Activated CD8-positive, alpha-beta T cell treated with anti-CD3 and anti-CD28 coated beads for 36 hours (primary cell): Measurements from ENCODE around the gene BCL2L15. TPM values are rescaled to one million over a fixed set of nuclear protein-coding genes. Genes with fewer than 3 reads are reported as not detected.

Source experiments
- ATAC-seq: fragments of 200-7000 bp; cut with Tn5 transposase; one replicate; pipeline ENCODE4 v1.10.0; 2021; ENCODE audit warnings: mild to moderate bottlenecking, moderate library complexity
- CTCF ChIA-PET: fragments of 350-600 bp; sonication (Branson Sonifier 250); formaldehyde crosslinking; loops from one replicate; lab custom pipeline; 2021; ENCODE audit warnings: antibody characterized with exemption; lab: Charles Lee
- POLR2A ChIA-PET: fragments of 350-600 bp; sonication (Branson Sonifier 250); formaldehyde crosslinking; loops from one replicate; lab custom pipeline; 2021; ENCODE audit warnings: antibody characterized with exemption; lab: Charles Lee
- DNase-seq: peaks from one replicate; pipeline ENCODE4 v3.0.0-alpha.2; 2020
- H3K27ac Mint-ChIP-seq: one replicate; pipeline ENCODE4 v1.8.0; 2021; ENCODE audit warnings: mild to moderate bottlenecking, mixed read lengths
- H3K27me3 Mint-ChIP-seq: one replicate; pipeline ENCODE4 v1.8.0; 2021; ENCODE audit warnings: mixed read lengths
- H3K36me3 Mint-ChIP-seq: one replicate; pipeline ENCODE4 v1.8.0; 2021; ENCODE audit warnings: low read depth, mixed read lengths
- H3K4me1 Mint-ChIP-seq: one replicate; pipeline ENCODE4 v1.8.0; 2021; ENCODE audit warnings: low read depth, mixed read lengths
- H3K4me3 Mint-ChIP-seq: one replicate; pipeline ENCODE4 v1.8.0; 2021; ENCODE audit warnings: mild to moderate bottlenecking, moderate library complexity, mixed read lengths
- H3K9me3 Mint-ChIP-seq: one replicate; pipeline ENCODE4 v1.8.0; 2021; ENCODE audit warnings: mixed read lengths
- intact Hi-C: fragments of 100-400 bp; cut with micrococcal nuclease; formaldehyde crosslinking; loops from one replicate; pipeline ENCODE4 v1.10.0; 2022
- total RNA-seq, 2 experiments: library from RNA; stranded (reverse); gene quantifications; one replicate each; pipeline ENCODE4 v1.2.3, GENCODE V29; 2021
- TF ChIP-seq, protein P1 (sequence below): fragments of 200-600 bp; IDR thresholded peaks from one replicate; pipeline ENCODE4 v1.8.0; 2022; ENCODE audit warnings: antibody characterized with exemption, mild to moderate bottlenecking

Gene BCL2L15
- total RNA-seq, 2 experiments from 2014 or later: 0.40 to 0.61 TPM

DNA sequence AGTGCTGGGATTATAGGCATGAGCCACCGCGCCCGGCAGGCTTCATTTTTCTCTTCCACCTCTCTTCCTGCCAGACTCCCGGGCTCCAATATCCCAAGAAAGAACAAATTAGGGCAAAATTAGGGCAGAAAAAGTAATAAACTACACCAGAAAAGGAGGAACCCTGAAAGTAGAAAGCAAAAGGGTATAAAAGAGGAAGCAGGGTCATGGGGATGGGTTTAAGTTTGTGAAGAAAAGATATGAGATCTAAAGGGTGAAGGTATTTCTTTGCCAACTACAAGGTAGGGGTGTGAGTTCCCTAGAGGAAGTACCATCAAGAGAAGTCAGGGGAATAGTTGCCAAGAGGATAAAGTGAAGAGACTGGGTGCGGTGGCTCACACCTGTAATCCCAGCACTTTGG is 25.7 kb downstream of the BCL2L15 start:
- Mint-ChIP-seq H3K9me3 (no peaks in the 10 kb centered on the region), H3K36me3 (peaks cover 48% of the 10 kb centered on the region), H3K4me1 (peaks cover 51% of the 10 kb centered on the region), H3K27ac (no peak overlapping the region), H3K4me3 (no peak overlapping the region), H3K27me3 (no peaks in the 10 kb centered on the region)
- ChIA-PET POLR2A (interaction anchor here (1.2 to 1.9 kb wide), 3 partner anchors 8 to 35 kb away, joined by 3 to 5 read pairs (median 4); no protein-coding TSS in a partner anchor), CTCF (interaction anchor here (1.6 to 1.9 kb wide), 2 partner anchors 21 to 43 kb away, joined by 3 to 5 read pairs; partner anchors contain the start of gene AP4B1)
- ATAC-seq: no peak
- DNase-seq: no peak
- intact Hi-C loops: loop anchor here (5.0 kb wide), 1 partner anchor 91 kb away; no protein-coding TSS in a partner anchor
- TF ChIP-seq, protein P1, sequence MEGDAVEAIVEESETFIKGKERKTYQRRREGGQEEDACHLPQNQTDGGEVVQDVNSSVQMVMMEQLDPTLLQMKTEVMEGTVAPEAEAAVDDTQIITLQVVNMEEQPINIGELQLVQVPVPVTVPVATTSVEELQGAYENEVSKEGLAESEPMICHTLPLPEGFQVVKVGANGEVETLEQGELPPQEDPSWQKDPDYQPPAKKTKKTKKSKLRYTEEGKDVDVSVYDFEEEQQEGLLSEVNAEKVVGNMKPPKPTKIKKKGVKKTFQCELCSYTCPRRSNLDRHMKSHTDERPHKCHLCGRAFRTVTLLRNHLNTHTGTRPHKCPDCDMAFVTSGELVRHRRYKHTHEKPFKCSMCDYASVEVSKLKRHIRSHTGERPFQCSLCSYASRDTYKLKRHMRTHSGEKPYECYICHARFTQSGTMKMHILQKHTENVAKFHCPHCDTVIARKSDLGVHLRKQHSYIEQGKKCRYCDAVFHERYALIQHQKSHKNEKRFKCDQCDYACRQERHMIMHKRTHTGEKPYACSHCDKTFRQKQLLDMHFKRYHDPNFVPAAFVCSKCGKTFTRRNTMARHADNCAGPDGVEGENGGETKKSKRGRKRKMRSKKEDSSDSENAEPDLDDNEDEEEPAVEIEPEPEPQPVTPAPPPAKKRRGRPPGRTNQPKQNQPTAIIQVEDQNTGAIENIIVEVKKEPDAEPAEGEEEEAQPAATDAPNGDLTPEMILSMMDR: no peak

DNA sequence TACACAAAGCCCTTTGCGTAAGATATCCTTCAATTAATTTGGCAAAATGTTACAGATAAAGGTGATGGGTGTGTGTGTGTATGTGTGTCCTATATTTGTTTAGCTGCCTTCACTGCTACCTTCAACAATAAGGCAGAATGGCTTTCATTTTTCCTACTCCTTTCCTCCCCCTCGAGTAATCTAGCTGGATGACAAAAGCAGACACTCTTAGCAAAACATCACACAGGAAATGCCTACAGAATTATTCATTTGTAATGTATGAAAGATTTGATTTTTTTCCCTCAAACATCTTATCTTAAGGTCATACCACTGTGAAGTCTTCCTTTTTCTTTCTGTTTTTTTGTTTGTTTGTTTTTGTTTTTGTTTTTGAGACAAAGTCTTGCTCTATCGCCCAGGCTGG is 26.5 kb downstream of the BCL2L15 start:
- ChIA-PET POLR2A (interaction anchor here (0.8 to 1.4 kb wide), 3 partner anchors 9 to 43 kb away, joined by 3 to 5 read pairs (median 3); no protein-coding TSS in a partner anchor), CTCF (interaction anchor here (1.1 to 3.7 kb wide), 2 partner anchors 9 to 25 kb away, joined by 6 to 16 read pairs; no protein-coding TSS in a partner anchor)
- TF ChIP-seq, protein P1: no peak
- Mint-ChIP-seq H3K27ac (peak overlapping the region; percentile 74), H3K4me3 (no peak overlapping the region), H3K36me3 (peaks cover 53% of the 10 kb centered on the region), H3K4me1 (peaks cover 49% of the 10 kb centered on the region), H3K9me3 (no peaks in the 10 kb centered on the region), H3K27me3 (no peaks in the 10 kb centered on the region)
- intact Hi-C loops: loop anchor here (5.0 kb wide), 1 partner anchor 91 kb away; no protein-coding TSS in a partner anchor
- ATAC-seq: no peak
- no peak for DNase-seq

DNA sequence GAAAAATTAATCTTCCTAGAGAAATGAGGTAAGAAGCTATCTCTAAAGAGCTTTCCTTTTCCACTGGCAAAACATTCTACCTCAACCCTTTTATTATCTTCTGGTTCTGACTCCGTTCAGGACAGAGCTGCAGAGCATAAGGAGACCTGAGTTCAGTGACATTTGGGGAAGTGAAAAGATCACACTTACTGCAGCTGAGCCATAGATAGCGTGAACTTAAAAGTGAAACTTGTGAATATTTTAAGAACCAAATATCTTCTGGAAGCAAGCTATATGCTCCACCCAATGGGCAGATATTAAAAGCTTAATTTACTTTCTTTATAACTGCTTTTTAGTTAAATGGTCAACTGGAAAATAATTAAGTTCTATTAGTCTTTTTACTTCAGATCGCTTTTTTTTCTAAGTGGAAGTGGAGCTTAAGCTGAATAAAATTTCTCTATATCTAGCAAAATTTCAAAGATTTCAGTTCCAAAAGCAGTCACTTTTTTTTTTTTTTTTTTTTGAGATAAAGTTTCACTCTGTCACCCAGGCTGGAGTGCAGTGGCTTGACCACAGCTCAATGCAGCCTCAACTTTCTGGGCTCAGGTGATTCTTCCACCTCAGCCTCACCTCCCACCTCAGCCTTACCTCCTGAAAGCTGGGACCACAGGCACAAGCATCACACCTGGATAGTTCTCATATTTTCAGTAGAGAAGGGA is 27.8 kb downstream of the BCL2L15 start:
- DNase-seq: no peak
- intact Hi-C loops: loop anchor here (5.0 kb wide), 1 partner anchor 93 kb away; no protein-coding TSS in a partner anchor
- CTCF ChIA-PET: interaction anchor here (0.6 to 3.7 kb wide), 6 partner anchors 9 to 58 kb away, joined by 3 to 16 read pairs (median 4); no protein-coding TSS in a partner anchor

DNA sequence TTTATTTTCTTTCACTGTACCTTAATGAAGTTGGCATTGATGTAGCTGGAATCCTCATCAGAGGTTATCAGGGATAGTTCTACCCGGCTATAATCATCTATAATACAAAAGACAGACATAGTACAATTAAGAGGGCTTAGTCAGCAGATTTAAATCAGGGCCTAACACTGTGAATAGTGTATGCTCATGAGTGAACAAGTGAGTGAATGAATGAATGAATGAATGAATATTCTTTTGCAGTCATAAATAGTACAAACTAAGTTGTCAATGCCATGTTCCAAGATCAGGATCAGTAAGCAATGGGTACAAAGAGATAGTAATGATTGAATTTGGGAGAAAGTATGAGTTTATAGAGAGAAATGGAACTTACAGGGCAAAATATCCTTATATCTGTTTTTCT is 28.4 kb downstream of the BCL2L15 start:
- H3K36me3 Mint-ChIP-seq: peaks cover 57% of the 10 kb centered on the region
- intact Hi-C loops: no loop called here
- TF ChIP-seq, protein P1: no peak
- ATAC-seq (no peak), DNase-seq (no peak)
- H3K9me3 Mint-ChIP-seq: no peaks in the 10 kb centered on the region
- no peaks in the 10 kb centered on the region for H3K27me3 Mint-ChIP-seq
- no peak overlapping the region for H3K27ac Mint-ChIP-seq
- H3K4me1 Mint-ChIP-seq: peaks cover 46% of the 10 kb centered on the region
- ChIA-PET CTCF (interaction anchor here (1.4 to 3.7 kb wide), 2 partner anchors 10 to 23 kb away, joined by 7 to 16 read pairs; no protein-coding TSS in a partner anchor), POLR2A (interaction anchor here (0.9 to 1.4 kb wide), 2 partner anchors 10 to 12 kb away, joined by 4 to 5 read pairs; no protein-coding TSS in a partner anchor)
- no peak overlapping the region for H3K4me3 Mint-ChIP-seq

More for the DNA sequence above, 27.8 kb downstream of the BCL2L15 start:
- Mint-ChIP-seq H3K4me3 (no peak overlapping the region), H3K9me3 (no peaks in the 10 kb centered on the region), H3K27me3 (no peaks in the 10 kb centered on the region), H3K4me1 (peaks cover 42% of the 10 kb centered on the region), H3K27ac (peak overlapping the region; percentile 74), H3K36me3 (peaks cover 53% of the 10 kb centered on the region)
- TF ChIP-seq, protein P1: no peak
- POLR2A ChIA-PET: interaction anchor here (0.8 to 1.4 kb wide), 4 partner anchors 9 to 41 kb away, joined by 3 to 5 read pairs (median 4); no protein-coding TSS in a partner anchor
- peak; percentile 62 for ATAC-seq
